ENCODE results near the gene ZNF710. TPM values are rescaled to one million over a fixed set of nuclear protein-coding genes. Genes with fewer than 3 reads are reported as not detected.
A peak's percentile ranks its signal among the peaks of the same experiment; 100 is the strongest.

The ZNF710 gene
- total and polyA plus RNA-seq, 2 of the 13 experiments (the other 11 are each of a cell fraction or from before 2014, with no cell fraction given): 4.7 to 20.6 TPM

DNA sequence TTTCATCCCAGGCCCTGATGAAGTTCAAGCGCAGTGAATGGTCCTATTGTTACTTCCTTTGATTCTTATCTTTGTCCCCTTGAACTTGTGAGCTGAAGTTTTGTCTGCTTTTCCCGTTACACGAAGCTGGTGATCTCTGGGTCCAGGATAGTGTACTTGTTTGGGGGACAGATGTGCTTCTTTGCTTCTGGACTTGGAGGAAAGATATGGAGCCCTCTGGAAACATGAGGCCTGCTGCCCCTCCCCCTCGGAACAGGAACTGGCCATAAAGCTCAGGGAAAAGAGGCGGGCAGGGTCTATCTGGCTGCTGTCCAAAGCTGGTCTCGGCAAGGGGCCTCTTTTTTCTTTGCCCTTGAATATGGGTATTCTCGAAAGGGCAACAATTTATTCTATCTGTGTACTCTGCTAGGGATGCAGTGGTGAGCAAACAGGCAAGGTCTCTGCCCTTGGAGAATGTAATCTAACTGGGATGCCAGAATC is 53.5 kb downstream of the ZNF710 start (continued):
- TF ChIP-seq ZBED4 (CRISPR knock-in tag; IDR thresholded peaks at IDR 0.05; ENCODE audit: borderline replicate concordance) (no peak), ZFP36L1 (CRISPR knock-in tag; IDR thresholded peaks at IDR 0.05) (no peak), ZNF75D (CRISPR knock-in tag; IDR thresholded peaks at IDR 0.05; ENCODE audit: borderline replicate concordance) (no peak), BORCS8-MEF2B (CRISPR knock-in tag; IDR thresholded peaks at IDR 0.05) (peak; percentile 35; the same call in 1 of the 2 replicates), MAFF (IDR thresholded peaks at IDR 0.05; ENCODE audit: low read depth, low read length) (no peak), ARID4A (CRISPR knock-in tag; IDR thresholded peaks at IDR 0.05; ENCODE audit: borderline replicate concordance) (no peak; the same call in 1 of the 2 replicates)
- TF ChIP-seq, protein P1, sequence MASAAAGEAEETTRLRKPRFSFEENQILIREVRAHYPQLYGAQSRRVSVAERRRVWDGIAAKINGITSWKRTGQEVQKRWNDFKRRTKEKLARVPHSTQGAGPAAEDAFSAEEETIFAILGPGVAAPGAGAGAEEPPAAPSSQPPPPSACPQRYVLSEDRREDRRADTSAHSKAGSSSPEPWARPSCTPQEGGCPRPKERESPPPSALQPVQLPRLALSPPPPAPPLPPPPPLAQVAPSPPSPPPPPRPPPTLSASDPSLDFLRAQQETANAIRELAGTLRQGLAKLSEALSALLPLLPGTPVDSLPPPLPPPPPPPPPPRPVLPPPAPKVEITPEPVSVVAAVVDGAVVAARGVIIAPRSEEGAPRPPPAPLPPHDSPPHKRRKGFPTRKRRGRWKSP (CRISPR knock-in tag; IDR thresholded peaks at IDR 0.05): peak; percentile 41; the same call in 1 of the 2 replicates
- TF ChIP-seq, protein P2, sequence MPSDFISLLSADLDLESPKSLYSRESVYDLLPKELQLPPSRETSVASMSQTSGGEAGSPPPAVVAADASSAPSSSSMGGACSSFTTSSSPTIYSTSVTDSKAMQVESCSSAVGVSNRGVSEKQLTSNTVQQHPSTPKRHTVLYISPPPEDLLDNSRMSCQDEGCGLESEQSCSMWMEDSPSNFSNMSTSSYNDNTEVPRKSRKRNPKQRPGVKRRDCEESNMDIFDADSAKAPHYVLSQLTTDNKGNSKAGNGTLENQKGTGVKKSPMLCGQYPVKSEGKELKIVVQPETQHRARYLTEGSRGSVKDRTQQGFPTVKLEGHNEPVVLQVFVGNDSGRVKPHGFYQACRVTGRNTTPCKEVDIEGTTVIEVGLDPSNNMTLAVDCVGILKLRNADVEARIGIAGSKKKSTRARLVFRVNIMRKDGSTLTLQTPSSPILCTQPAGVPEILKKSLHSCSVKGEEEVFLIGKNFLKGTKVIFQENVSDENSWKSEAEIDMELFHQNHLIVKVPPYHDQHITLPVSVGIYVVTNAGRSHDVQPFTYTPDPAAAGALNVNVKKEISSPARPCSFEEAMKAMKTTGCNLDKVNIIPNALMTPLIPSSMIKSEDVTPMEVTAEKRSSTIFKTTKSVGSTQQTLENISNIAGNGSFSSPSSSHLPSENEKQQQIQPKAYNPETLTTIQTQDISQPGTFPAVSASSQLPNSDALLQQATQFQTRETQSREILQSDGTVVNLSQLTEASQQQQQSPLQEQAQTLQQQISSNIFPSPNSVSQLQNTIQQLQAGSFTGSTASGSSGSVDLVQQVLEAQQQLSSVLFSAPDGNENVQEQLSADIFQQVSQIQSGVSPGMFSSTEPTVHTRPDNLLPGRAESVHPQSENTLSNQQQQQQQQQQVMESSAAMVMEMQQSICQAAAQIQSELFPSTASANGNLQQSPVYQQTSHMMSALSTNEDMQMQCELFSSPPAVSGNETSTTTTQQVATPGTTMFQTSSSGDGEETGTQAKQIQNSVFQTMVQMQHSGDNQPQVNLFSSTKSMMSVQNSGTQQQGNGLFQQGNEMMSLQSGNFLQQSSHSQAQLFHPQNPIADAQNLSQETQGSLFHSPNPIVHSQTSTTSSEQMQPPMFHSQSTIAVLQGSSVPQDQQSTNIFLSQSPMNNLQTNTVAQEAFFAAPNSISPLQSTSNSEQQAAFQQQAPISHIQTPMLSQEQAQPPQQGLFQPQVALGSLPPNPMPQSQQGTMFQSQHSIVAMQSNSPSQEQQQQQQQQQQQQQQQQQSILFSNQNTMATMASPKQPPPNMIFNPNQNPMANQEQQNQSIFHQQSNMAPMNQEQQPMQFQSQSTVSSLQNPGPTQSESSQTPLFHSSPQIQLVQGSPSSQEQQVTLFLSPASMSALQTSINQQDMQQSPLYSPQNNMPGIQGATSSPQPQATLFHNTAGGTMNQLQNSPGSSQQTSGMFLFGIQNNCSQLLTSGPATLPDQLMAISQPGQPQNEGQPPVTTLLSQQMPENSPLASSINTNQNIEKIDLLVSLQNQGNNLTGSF (CRISPR knock-in tag; IDR thresholded peaks at IDR 0.05): no peak
- TF ChIP-seq, protein P3, sequence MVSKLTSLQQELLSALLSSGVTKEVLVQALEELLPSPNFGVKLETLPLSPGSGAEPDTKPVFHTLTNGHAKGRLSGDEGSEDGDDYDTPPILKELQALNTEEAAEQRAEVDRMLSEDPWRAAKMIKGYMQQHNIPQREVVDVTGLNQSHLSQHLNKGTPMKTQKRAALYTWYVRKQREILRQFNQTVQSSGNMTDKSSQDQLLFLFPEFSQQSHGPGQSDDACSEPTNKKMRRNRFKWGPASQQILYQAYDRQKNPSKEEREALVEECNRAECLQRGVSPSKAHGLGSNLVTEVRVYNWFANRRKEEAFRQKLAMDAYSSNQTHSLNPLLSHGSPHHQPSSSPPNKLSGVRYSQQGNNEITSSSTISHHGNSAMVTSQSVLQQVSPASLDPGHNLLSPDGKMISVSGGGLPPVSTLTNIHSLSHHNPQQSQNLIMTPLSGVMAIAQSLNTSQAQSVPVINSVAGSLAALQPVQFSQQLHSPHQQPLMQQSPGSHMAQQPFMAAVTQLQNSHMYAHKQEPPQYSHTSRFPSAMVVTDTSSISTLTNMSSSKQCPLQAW (CRISPR knock-in tag; IDR thresholded peaks at IDR 0.05): peak; percentile 72; the same call in 1 of the 2 replicates

All from HepG2 (cell line).